Lower leg skin (tissue), 3 donors: Measurements from ENCODE around the gene AAGAB.

Source experiments
- POLR2A ChIP-seq, 2 donors: fragments of 450-650 bp; IDR thresholded peaks; one replicate each; pipeline ENCODE4 v1.6.1; 2016 to 2017; ENCODE audit warnings: antibody characterized with exemption in 2 of 2, mild to moderate bottlenecking in 1 of 2, moderate library complexity in 1 of 2
- TF ChIP-seq, protein P1 (sequence below), 3 donors: fragments of 450-650 bp; IDR thresholded peaks; one replicate each; pipeline ENCODE4 v1.5.1; 2016; ENCODE audit warnings: antibody characterized with exemption in 3 of 3, mild to moderate bottlenecking in 3 of 3, moderate library complexity in 2 of 3

- no peak for TF ChIP-seq POLR2A (IDR thresholded peaks at IDR 0.05)
- TF ChIP-seq, protein P1, sequence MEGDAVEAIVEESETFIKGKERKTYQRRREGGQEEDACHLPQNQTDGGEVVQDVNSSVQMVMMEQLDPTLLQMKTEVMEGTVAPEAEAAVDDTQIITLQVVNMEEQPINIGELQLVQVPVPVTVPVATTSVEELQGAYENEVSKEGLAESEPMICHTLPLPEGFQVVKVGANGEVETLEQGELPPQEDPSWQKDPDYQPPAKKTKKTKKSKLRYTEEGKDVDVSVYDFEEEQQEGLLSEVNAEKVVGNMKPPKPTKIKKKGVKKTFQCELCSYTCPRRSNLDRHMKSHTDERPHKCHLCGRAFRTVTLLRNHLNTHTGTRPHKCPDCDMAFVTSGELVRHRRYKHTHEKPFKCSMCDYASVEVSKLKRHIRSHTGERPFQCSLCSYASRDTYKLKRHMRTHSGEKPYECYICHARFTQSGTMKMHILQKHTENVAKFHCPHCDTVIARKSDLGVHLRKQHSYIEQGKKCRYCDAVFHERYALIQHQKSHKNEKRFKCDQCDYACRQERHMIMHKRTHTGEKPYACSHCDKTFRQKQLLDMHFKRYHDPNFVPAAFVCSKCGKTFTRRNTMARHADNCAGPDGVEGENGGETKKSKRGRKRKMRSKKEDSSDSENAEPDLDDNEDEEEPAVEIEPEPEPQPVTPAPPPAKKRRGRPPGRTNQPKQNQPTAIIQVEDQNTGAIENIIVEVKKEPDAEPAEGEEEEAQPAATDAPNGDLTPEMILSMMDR (IDR thresholded peaks at IDR 0.05) = no peak
These were observed 57.6 kb downstream of the AAGAB start for GRCh38 chr15:67196672-67197363.
